GF-D8 (cell line): ENCODE data around the gene BTNL8.

Experiments used
- DNase-seq: peaks from one replicate; lab custom pipeline; 2025; lab: John Stamatoyannopoulos, UW

Gene BTNL8, protein sequence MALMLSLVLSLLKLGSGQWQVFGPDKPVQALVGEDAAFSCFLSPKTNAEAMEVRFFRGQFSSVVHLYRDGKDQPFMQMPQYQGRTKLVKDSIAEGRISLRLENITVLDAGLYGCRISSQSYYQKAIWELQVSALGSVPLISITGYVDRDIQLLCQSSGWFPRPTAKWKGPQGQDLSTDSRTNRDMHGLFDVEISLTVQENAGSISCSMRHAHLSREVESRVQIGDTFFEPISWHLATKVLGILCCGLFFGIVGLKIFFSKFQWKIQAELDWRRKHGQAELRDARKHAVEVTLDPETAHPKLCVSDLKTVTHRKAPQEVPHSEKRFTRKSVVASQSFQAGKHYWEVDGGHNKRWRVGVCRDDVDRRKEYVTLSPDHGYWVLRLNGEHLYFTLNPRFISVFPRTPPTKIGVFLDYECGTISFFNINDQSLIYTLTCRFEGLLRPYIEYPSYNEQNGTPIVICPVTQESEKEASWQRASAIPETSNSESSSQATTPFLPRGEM

DNA sequence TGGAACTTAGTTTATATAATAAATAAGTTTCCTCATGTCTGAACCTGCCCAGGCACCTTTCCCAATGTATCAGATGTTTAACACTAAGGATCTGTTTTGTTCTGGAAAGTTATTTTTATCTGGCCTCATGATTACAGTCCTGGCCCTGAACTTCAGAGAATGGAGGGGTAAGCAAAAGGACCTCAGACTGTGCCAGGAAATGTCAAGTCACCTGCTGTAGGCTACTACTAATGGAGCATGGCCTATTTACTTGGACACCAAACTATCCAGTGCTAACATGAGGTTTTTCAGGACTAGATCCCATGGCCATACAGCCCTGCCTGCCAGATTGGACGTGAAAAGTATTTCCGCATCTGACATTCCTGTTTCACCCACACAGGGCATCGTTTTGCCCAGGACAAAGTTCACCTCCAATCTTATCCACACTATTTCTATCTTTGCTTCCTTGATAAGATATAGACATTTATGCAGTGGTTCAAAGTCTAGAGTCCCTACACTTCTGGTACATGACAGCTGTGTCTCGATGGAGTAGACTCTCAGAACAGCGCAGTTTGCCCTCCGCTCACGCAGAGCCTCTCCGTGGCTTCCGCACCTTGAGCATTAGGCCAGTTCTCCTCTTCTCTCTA, at the start of gene BTNL8:
Gene BTNL8, plus strand, starts transcription at position 539 of the 626 bp plus-strand sequence. CDS start 152 bp downstream, outside the sequence.
- no peak for DNase-seq

DNA sequence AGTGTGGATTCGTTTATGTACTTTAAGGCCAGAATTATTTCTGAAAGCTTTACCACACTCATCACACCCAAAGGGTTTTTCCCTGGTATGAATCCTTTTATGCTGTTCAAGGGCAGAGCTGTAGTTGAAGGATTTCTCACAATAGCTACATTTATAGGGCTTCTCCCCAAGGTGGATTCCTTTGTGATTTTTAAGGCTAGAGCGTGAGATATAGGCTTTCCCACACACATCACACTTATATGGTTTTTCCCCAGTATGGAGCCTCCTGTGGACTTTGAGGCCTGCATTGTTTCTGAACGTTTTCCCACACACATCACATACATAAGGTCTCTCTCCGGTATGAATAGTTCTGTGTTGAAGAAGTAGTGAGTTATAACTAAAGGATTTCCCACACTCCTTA, 49.1 kb upstream of the BTNL8 start:
- no peak for DNase-seq

DNA sequence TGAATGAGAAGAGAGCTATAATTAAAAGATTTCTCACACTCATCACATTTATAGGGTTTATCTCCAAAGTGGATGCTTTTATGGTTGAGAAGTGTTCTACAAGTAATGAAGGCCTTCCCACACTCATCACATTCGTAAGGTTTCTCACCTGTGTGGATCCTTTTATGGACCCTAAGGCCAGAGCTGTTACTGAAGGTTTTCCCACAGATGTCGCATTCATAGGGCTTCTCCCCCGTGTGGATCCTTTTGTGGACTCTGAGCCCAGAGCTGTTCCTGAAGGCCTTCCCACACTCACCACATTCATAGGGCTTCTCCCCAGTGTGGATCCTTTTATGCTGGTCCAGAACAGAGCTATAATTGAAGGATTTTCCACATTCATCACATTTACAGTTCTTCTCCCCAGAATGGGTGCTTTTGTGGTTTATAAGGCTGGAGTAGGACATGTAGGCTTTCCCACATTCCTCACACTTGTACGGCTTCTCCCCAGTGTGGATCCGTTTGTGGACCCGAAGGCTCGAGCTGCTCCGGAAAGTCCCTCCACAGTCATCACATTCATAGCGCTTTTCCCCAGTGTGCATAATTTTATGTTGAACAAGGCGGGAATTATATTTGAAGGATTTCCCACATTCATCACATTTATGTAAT, 48.4 kb upstream of the BTNL8 start:
- DNase-seq: no peak

DNA sequence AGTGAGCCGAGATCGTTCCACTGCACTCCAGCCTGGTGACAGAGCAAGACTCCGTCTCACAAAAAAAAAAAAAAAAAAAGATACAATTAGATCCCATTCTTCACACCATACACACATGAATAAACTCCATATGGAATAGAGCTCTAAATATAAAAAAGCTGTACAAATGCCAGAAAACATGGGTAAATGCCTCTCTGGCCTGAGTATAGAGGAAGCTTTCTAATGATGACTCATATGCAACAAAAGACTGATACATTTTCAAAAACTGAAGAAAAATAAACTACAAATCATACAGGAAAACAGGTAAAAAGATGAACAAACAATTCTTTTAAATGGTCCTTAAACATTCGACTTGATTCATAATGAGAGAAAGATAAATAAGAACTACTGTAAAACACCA, 46.5 kb upstream of the BTNL8 start:
- no peak for DNase-seq

DNA sequence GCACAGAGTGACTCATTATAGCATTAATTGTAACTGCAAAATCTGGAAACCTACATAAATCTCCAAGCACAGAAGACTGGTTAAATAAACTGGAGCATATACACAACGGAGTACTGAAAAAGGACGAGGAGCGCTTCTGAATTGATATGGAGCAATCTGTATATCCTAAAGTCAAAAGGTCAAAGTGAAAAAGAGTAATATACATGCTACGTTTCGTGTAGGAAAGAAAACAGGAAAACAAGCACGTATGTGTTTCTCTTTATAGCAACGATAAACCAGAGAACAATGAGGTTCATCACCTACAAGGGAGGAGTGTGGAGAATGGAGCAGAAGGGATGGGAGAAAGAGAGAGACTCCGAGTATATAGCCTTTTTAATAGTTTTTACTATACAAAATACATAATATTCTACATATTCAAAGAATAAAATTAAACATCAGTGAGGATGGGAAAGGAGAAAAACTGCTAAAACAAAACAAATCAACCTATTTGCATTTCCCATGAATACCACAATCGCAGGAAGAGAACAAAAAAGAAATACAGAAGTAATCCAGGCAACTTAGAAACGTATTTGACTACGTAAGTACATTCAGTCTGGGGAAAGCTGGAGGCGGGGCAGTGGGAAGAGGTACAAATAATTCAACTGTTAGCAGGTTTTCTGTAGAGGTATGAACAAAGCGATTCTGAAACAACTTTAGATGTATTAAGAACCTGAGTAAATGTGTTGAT, 45.7 kb upstream of the BTNL8 start:
- DNase-seq: no peak

DNA sequence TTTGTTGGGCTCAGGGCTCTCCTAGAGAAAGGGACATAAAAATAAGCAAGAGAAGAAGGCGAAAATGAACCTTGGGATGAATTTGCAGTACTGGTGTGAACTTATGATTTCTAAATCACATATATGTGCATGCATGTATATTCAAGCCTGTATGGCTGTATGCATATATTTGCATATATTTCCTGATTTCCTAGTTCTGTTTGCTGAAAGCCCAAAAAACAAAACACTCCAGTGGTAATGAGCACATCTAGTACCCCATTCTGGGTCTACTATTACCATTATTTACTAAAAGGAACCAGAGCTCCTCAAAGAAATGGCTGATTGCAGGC, 45.1 kb upstream of the BTNL8 start:
- DNase-seq: no peak

DNA sequence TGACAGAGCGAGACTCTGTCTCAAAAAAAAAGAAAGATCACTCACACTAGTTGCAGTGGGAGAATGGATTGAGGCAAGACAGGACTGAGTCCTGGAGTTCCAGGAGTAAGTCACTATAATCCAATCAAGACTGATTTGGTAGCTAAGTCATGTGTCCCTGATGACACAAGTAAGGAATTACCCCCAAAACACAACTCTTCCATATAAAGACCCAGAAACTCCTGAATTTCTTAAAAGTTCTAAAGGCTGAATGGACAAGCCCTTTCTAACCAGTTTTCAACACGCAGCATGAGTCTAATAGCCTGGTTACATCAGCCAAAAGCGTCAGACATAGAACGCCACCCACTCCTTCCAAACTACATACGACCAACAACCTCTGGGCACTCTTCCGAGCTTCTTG, 40.4 kb upstream of the BTNL8 start:
- no peak for DNase-seq

DNA sequence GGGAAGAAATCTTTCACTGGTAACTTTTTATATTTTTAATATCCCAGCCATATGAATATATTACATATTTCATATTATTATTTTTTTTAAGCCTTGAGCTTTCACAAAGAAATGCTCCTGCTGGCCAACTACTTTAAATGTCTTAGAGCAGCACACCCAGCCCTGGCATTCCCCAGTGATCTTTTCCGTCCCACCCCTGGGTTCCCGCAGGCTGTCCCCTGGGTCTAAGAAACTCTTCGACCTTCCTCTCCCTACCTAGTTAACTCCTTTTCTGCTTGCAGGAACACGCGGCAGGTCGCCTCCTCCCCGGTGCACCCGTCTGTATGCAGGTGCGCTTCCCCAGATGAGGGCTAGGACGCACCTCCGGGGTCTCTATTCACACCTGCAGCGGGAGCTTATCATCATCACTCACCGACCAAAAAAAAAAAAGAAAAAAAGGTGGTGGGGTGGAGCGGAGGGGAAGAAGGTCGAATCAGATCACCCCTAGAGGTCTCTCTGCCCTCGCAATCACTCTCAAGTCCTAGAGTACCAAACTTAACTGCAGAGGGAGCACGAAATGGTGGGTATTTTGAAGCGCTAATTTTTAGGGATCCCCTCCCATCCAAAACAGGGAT, 38.6 kb upstream of the BTNL8 start:
- DNase-seq: peak; percentile 55

DNA sequence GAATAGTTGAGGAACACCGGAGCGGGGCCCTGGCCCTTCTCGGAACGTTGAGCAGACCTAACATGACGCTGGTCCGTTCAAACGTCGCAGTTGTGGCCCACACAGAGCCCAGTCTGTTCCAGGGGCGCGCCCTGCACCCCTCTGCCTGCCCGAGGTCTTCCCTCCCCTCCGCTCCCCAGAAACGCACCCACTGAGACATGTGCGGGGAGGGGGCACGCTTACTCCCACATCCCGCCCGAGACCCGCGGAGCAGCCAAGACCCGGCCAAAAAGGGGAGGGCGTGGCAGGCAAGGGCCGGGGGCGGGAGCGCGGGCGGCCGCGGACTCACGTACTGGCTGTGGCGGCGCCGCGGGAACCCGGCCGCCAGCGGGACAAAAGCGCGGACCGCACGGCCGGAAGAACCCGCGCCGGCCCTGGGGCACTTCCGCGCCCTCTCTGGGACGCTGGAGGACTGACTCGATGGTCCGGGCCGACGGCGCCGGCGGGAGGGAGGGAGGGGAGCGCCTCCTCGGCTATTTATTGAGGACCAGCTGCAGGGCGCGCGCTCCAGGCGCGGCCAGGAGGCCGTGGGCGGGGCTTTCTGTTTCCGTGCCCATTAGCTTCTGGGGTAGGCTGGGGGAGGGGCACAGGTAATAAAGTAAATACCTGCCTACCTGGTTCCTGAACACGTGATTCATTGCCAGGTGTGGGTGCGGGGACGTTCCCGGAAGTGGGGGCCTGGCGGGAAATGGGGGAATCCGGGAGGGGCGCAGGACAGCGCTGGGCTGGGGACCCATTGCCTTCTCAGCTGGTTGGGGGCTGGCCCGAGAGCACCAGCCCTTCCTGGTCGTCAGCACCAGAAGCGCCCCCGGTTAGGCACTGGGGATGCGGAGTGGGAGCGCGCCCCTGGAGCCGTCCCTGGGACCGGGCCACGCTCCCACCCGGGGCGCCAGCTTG, 37.8 kb upstream of the BTNL8 start, which contains the start of gene ZFP62:
Gene ZFP62, minus strand, starts transcription at position 390 of the 936 bp plus-strand sequence. Its CDS starts 57 bp downstream, at position 333.
- DNase-seq: peak; percentile 75

DNA sequence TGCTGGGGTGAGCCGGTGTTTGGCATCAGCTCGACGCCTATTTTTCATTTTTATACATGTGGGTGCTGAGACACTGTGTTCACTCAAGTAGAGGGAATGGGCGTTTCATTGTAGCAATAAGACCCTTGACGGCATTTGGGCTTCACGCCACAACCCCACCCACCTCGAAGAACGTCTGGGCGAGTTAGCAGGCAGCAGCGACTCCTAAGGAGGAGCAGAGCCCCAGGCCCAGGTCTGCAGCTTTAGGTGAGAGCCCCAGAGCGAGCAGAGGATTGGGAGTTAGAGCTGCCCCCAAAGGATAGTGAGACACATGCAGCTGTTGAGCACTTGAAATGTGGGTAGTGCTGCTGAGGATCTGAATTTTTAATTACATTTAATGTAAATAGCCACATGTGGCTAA, 36.3 kb upstream of the BTNL8 start:
- DNase-seq: no peak

DNA sequence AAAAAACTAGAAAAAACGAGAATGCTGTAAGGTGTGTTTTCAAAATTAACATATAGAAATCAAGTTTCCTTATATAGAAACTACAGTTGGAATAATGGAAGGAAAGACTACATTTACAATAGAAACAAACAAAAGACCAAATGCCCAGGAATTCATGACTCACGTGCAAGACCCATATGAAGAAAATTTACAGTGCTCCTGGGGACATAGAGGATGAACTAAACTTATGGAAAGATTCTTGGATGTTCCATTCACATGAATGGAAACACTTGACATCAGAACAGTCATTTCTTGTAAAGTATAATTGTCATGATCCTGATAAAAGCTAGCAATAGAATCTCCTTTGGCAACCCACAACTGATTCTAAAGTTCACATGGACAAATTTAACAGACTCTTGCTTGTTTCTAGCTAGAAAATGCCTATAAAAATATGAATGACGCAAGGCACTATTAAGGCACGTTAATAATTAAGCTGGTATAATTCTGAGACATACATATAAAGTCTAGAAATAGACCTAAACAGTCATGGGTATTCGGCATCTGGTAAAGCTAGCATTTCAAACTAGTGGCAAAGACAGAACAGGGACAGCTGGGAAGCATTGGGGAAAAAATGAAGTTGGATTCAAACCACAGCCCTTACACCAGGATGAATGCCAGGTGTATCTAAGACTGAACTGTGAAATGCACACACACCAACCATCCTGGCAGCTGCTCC, 32.8 kb upstream of the BTNL8 start:
- no peak for DNase-seq

DNA sequence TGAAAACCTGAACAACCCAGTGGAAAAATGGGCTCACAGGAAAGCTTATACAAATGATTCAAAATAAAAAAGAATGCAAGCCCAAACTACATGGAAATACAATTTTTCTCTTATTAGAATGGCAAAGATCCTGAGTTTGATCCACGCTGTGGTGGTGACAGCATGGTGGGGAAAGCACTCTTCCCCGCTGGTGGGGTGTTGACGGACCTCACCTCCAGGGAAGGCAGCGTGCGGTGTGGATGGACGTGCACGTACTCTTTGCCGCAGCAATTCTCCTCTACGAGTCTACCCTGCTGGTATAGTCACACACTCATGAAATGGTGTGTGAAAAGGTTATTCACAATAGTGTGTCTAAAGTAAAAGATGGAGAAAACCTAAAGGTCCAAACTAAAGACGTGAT, 32.0 kb upstream of the BTNL8 start:
- DNase-seq: no peak

DNA sequence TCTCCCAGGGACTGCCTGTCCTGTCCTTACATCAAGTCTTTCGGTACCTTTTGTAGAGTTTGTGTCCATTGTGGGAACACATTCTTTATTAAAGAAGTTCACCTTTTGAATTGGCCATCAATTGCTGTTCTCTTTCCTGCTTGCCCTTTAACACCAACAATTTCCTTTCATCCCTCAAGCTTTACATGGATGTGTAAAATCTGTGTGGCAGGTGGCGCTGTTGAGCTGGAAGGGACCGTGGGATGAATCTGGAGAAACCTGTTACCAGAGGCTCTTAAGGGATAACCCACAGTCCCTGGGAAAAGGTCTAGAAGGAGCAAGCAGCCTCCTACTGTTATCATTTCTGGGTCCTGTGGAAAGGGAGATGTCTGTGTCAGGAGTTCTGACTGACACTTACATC, 30.0 kb upstream of the BTNL8 start:
- DNase-seq: no peak

DNA sequence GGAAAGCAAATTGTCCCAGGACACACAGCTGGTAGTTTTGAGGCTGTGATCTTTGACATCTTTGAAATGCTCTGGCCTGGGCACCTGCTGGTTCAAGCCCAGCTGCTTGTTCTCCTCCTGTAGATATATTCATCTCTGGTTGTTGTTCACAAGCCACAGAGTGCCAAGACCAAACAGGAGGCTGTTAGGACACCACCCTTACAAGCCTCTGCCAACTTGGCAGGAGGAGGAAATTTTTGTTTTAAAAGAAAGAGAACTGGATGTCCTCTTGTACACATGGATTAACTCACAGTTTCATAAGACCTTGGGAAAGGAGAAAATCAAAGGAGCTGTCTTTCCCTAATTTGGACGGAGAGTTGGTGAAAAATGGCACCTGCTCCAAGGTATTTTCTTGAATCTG, 29.4 kb upstream of the BTNL8 start:
- no peak for DNase-seq

DNA sequence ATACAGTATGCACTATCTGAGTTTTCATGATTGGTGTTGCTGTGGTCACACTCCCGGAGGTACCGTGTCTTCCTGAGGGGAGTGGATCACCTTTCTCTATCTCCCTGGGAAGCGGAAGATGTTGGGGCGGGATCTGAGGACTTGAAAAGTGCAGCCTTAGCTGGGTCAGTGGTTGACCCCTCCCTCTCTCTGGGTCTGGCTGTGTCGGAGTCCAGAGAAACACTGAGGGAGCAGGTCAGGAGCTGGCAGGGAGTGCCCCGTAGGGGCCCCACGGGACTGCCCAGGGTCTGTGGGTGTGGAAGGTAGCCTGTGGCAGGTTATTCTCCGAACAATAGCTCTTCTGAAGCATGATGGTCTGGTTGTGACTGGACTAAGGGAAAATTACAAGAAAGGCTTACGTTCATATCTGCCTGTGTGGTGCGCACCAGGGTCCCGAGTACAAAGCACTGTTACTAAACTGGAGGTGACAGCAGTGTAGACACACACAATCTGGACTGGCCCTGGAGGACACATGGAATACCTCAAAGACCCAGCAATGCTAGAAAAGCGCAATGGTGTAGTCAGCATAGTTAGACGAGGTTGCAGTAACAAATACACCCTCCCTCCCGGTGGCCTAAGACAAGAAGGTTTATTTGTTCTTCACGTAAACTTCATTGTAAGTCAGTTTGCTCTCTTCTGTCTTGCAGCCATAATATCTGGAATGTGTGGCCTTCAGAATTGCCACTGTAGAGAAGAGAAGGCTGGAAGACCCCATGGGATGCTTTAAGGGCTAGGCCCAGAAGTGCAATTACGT, 28.5 kb upstream of the BTNL8 start:
- no peak for DNase-seq

DNA sequence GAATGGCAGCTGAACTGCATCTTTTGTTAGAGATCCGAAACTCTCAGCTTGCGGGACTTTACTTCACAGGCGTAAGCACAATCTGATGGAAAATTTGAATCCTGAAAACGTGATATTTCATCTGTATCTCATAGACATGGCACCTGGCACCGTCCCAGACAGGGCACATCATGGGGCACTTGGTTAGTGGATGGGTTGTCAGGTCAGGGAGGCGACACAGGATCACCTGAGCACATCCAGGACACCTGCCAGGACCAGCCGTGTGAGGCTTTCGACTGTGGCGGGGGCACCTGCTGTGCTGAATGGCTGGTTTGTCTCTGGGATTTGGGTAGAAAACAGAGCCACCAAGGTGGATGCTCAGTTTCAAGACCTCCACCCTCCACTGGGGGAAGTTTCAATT, 26.5 kb upstream of the BTNL8 start:
- no peak for DNase-seq

DNA sequence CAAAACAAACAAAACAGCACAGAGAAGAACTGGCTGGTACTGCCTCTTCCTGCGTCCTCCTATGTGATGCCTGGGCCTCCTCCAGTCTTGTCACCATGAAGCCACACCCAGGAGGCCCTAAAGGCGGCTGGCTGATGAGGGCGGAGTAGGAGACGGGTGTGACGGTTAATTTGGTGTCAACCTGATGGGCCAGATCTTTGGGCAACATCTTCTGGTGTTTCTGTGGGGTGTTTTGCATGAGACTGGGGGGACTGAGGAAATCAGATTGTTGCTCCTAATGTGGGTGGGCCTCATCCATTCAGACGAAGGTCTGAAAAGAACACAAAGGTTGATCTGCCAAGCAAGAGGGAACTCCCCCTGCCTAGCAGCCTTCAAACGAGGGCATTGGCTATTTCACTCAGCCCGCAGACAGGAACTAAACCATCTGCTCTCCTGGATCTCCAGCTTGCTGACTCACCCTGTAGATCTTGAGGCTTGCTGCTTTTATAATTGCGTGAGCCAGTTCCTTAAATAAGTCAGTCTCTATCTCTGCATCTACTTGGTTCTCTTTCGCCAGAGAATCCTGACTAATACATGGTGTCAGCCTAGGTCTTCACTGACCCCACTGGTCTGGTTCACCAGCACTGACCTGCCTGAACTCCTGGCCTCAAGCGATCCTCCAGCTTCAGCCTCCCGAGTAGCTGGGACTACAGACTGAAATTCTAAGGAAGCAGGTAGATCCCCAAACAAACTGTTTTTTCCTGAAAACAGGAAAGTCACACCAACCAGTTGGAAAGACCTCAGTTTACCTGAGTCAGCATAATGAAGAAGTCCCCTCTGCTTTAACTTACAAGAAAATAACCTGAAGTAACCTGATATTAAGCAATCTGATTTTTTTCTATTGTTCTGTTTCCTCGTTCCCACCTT, 25.1 kb upstream of the BTNL8 start:
- peak; percentile 48 for DNase-seq
